H9 (cell line): ENCODE results near the gene BICDL1. TPM values are rescaled to one million over a fixed set of nuclear protein-coding genes. Genes with fewer than 3 reads are reported as not detected.
A peak's percentile ranks its signal among the peaks of the same experiment; 100 is the strongest.

Source experiments
- DNase-seq: peaks from one replicate; pipeline ENCODE4 v3.0.0-alpha.2; 2017
- H2AFZ ChIP-seq: one replicate; pipeline ENCODE4 v1.6.1; 2013; ENCODE audit warnings: mild to moderate bottlenecking, low read length, control low read depth, moderate library complexity
- H2AK5ac ChIP-seq: 2 replicates; pipeline ENCODE4 v1.6.1; 2013; ENCODE audit warnings: low read length, control low read depth, mixed read lengths; ENCODE audit not compliant: insufficient read length
- H2BK120ac ChIP-seq: one replicate; pipeline ENCODE4 v1.6.1; 2013; ENCODE audit warnings: low read depth, mild to moderate bottlenecking, low read length, control low read depth, inconsistent platforms; ENCODE audit not compliant: poor library complexity, severe bottlenecking
- H2BK12ac ChIP-seq: 2 replicates; pipeline ENCODE4 v1.6.1; 2013; ENCODE audit warnings: low read length, control low read depth, mixed read lengths, low read depth; ENCODE audit not compliant: insufficient read length
- H2BK15ac ChIP-seq: 2 replicates; pipeline ENCODE4 v1.6.1; 2013; ENCODE audit warnings: low read depth, low read length, control low read depth
- H2BK20ac ChIP-seq: one replicate; pipeline ENCODE4 v1.6.1; 2013; ENCODE audit warnings: low read depth, mild to moderate bottlenecking, low read length, control low read depth, inconsistent platforms; ENCODE audit not compliant: poor library complexity, severe bottlenecking
- H2BK5ac ChIP-seq: 2 replicates; pipeline ENCODE4 v1.6.1; 2013; ENCODE audit warnings: low read length, control low read depth, mixed read lengths; ENCODE audit not compliant: insufficient read length
- H3K14ac ChIP-seq: 2 replicates; pipeline ENCODE4 v1.6.1; 2013; ENCODE audit warnings: low read length, control low read depth; ENCODE audit not compliant: insufficient read depth
- H3K18ac ChIP-seq: 2 replicates; pipeline ENCODE4 v1.6.1; 2013; ENCODE audit warnings: low read depth, mild to moderate bottlenecking, mixed read lengths, low read length, control low read depth; ENCODE audit not compliant: insufficient read length
- H3K23ac ChIP-seq: 2 replicates; pipeline ENCODE4 v1.6.1; 2013; ENCODE audit warnings: low read length, control low read depth, mixed read lengths, low read depth; ENCODE audit not compliant: insufficient read length
- H3K23me2 ChIP-seq: 2 replicates; pipeline ENCODE4 v1.6.1; 2013; ENCODE audit warnings: low read depth, mild to moderate bottlenecking, mixed read lengths, low read length, control low read depth; ENCODE audit not compliant: insufficient read length, poor library complexity, severe bottlenecking
- H3K27ac ChIP-seq: 2 replicates; pipeline ENCODE4 v1.5.1; 2013; ENCODE audit warnings: low read length, control low read depth, mixed read lengths, low read depth; ENCODE audit not compliant: insufficient read length
- H3K27me3 ChIP-seq: 2 replicates; pipeline ENCODE4 v1.6.1; 2013; ENCODE audit warnings: low read length, control low read depth, inconsistent platforms; ENCODE audit not compliant: insufficient read depth
- H3K4ac ChIP-seq: 2 replicates; pipeline ENCODE4 v1.6.1; 2013; ENCODE audit warnings: low read depth, mild to moderate bottlenecking, control low read depth, inconsistent platforms, low read length, moderate library complexity
- H3K4me1 ChIP-seq: 2 replicates; pipeline ENCODE4 v1.6.1; 2013; ENCODE audit warnings: low read length, control low read depth, inconsistent platforms; ENCODE audit not compliant: insufficient read depth
- H3K4me2 ChIP-seq: 2 replicates; pipeline ENCODE4 v1.6.1; 2013; ENCODE audit warnings: low read length, control low read depth, mixed read lengths; ENCODE audit not compliant: insufficient read length, insufficient read depth
- H3K56ac ChIP-seq: 2 replicates; pipeline ENCODE4 v1.6.1; 2013; ENCODE audit warnings: low read depth, mild to moderate bottlenecking, mixed read lengths, low read length, control low read depth; ENCODE audit not compliant: insufficient read length
- H3K79me1 ChIP-seq: 2 replicates; pipeline ENCODE4 v1.6.1; 2013; ENCODE audit warnings: low read depth, mild to moderate bottlenecking, moderate library complexity, low read length, control low read depth, inconsistent platforms; ENCODE audit not compliant: insufficient read depth, poor library complexity, severe bottlenecking
- H3K79me2 ChIP-seq: 2 replicates; pipeline ENCODE4 v1.6.1; 2013; ENCODE audit warnings: low read length, control low read depth, inconsistent platforms; ENCODE audit not compliant: insufficient read depth
- H3K9ac ChIP-seq: 2 replicates; pipeline ENCODE4 v1.6.1; 2013; ENCODE audit warnings: low read length, control low read depth, mixed read lengths; ENCODE audit not compliant: insufficient read length; ENCODE audit errors: extremely low read depth
- H3K9me3 ChIP-seq: one replicate; pipeline ENCODE4 v1.6.1; 2013; ENCODE audit warnings: low read depth, low read length, inconsistent platforms; ENCODE audit not compliant: control insufficient read depth
- H3T11ph ChIP-seq: one replicate; pipeline ENCODE4 v1.6.1; 2013; ENCODE audit warnings: mild to moderate bottlenecking, low read length, control low read depth, inconsistent platforms
- H4K20me1 ChIP-seq: one replicate; pipeline ENCODE4 v1.6.1; 2013; ENCODE audit not compliant: control insufficient read depth, insufficient read length, insufficient read depth
- H4K5ac ChIP-seq: 2 replicates; pipeline ENCODE4 v1.6.1; 2013; ENCODE audit warnings: low read depth, mild to moderate bottlenecking, mixed read lengths, low read length, control low read depth; ENCODE audit not compliant: insufficient read length
- H4K8ac ChIP-seq: replicated peaks from 2 replicates; pipeline ENCODE4 v1.6.1; 2013; ENCODE audit warnings: low read length, control low read depth, mixed read lengths, low read depth; ENCODE audit not compliant: insufficient read length
- H4K91ac ChIP-seq: 2 replicates; pipeline ENCODE4 v1.6.1; 2013; ENCODE audit warnings: low read depth, mild to moderate bottlenecking, moderate library complexity, mixed read lengths, low read length, control low read depth; ENCODE audit not compliant: insufficient read length
- H3K27ac Mint-ChIP-seq, 3 experiments: 2 replicates in 2 of 3; 3 replicates in 1 of 3; pipeline ENCODE4 v1.8.0; 2020 to 2021; ENCODE audit warnings: mixed read lengths in 3 of 3, mild to moderate bottlenecking in 1 of 3, moderate library complexity in 1 of 3
- H3K27me3 Mint-ChIP-seq: 2 replicates; pipeline ENCODE4 v1.8.0; 2021; ENCODE audit warnings: low read depth, mild to moderate bottlenecking, moderate library complexity, mixed read lengths
- H3K36me3 Mint-ChIP-seq, 3 experiments: 2 replicates in 2 of 3; 3 replicates in 1 of 3; pipeline ENCODE4 v1.8.0; 2020 to 2021; ENCODE audit warnings: low read depth in 3 of 3, mixed read lengths in 3 of 3; ENCODE audit not compliant: insufficient read depth in 1 of 3
- H3K4me1 Mint-ChIP-seq, 2 experiments: 2 replicates each; pipeline ENCODE4 v1.8.0; 2020; ENCODE audit warnings: mixed read lengths in 2 of 2
- H3K4me3 Mint-ChIP-seq, 2 experiments: 2 replicates in 1 of 2; 3 replicates in 1 of 2; pipeline ENCODE4 v1.8.0; 2020 to 2021; ENCODE audit warnings: mild to moderate bottlenecking in 2 of 2, mixed read lengths in 2 of 2, moderate library complexity in 1 of 2
- H3K9me3 Mint-ChIP-seq, 2 experiments: 2 replicates in 1 of 2; 3 replicates in 1 of 2; pipeline ENCODE4 v1.8.0; 2020; ENCODE audit warnings: mild to moderate bottlenecking in 2 of 2, mixed read lengths in 2 of 2, moderate library complexity in 1 of 2
- CTCF ChIP-seq: fragments of 200-600 bp; sonication (generic); conservative IDR thresholded peaks from 3 replicates; pipeline ENCODE4 v1.8.0; 2021; ENCODE audit warnings: antibody characterized with exemption, mild to moderate bottlenecking
- WGBS: extraction: QIAGEN DNeasy Blood & Tissue Kit; methylation state at CpG from one replicate; pipeline ENCODE4 v1.1.7; 2013; ENCODE audit warnings: missing lambda C conversion rate, low lambda C conversion rate, mixed read lengths; ENCODE audit not compliant: insufficient read length; ENCODE audit errors: extremely low coverage; 5-methylcytosine and 5-hydroxymethylcytosine counted together
- total RNA-seq: library from RNA; stranded (reverse); gene quantifications from 2 replicates; pipeline ENCODE4 v1.2.1, GENCODE V29; 2021

The BICDL1 gene
- total RNA-seq, 1 experiment from 2014 or later, result 13.8 TPM

GRCh38 chr12:120131116-120131515, 142.1 kb downstream of the BICDL1 start:
- no peak overlapping the region for H2BK20ac ChIP-seq
- H3K23me2 ChIP-seq, result no peaks in the 10 kb centered on the region
- no CpG with 5 or more reads among the region's 15 CpGs for WGBS
- H2AK5ac ChIP-seq, result no peak overlapping the region
- H2BK12ac ChIP-seq, result no peak overlapping the region
- no peak overlapping the region for H4K8ac ChIP-seq
- H3K18ac ChIP-seq, result no peak overlapping the region
- H3K4me1 ChIP-seq, result peaks cover 3% of the 10 kb centered on the region; the same call in 1 of the 2 replicates
- H4K5ac ChIP-seq, result no peak overlapping the region
- H4K91ac ChIP-seq, result no peak overlapping the region
- H3T11ph ChIP-seq, result no peak overlapping the region
- H2BK120ac ChIP-seq, result no peak overlapping the region
- H3K9ac ChIP-seq, result no peak overlapping the region
- no peaks in the 10 kb centered on the region for H3K9me3 Mint-ChIP-seq
- H3K27me3 ChIP-seq, result no peaks in the 10 kb centered on the region
- H3K36me3 Mint-ChIP-seq, result peaks cover 52 to 98% (median 90%) of the 10 kb centered on the region in 3 experiments; a peak in 6 of 7 replicates
- H2BK15ac ChIP-seq, result no peak overlapping the region
- H3K4me2 ChIP-seq, result no peak overlapping the region
- H2BK5ac ChIP-seq, result no peak overlapping the region
- no peak overlapping the region for H3K4me3 Mint-ChIP-seq
- peak overlapping the region in 1 of 3 experiments; percentile 44; a peak in 2 of 7 replicates for H3K27ac Mint-ChIP-seq
- H3K9me3 ChIP-seq, result no peaks in the 10 kb centered on the region
- no peak overlapping the region for H3K4ac ChIP-seq
- no peaks in the 10 kb centered on the region for H3K79me1 ChIP-seq
- H3K27me3 Mint-ChIP-seq, result no peaks in the 10 kb centered on the region
- H3K4me1 Mint-ChIP-seq, result peaks cover 8 to 14% of the 10 kb centered on the region in 2 experiments
- H3K79me2 ChIP-seq, result no peaks in the 10 kb centered on the region
- DNase-seq, result no peak
- H3K14ac ChIP-seq, result no peak overlapping the region
- no peak overlapping the region for H2AFZ ChIP-seq
- H3K56ac ChIP-seq, result no peak overlapping the region
- H3K27ac ChIP-seq, result no peak overlapping the region
- no peaks in the 10 kb centered on the region for H4K20me1 ChIP-seq
- no peak for TF ChIP-seq CTCF
- no peak overlapping the region for H3K23ac ChIP-seq
